Endothelial cell of umbilical vein (primary cell): ENCODE data around the gene LIMK2. TPM values are rescaled to one million over a fixed set of nuclear protein-coding genes. Genes with fewer than 3 reads are reported as not detected.

Source experiments
- BruUV-seq: library from RNA; stranded (reverse); fragments of 400-500 nt; replicated peaks from 2 replicates; lab custom pipeline; 2021; lab: Mats Ljungman, UMichigan
- CTCF ChIA-PET: fragments of 300-600, 350-600 bp; sonication (Branson Sonifier 250); formaldehyde crosslinking; loops from one replicate; lab custom pipeline; 2021; ENCODE audit warnings: antibody characterized with exemption, inconsistent platforms; lab: Charles Lee
- POLR2A ChIA-PET: fragments of 300-600, 350-600 bp; sonication (Branson Sonifier 250); formaldehyde crosslinking; loops from one replicate; lab custom pipeline; 2021; ENCODE audit warnings: antibody characterized with exemption, inconsistent platforms; lab: Charles Lee
- DNase-seq: peaks from one replicate; pipeline ENCODE4 v3.0.0-alpha.2; 2011; ENCODE audit warnings: low read depth, low spot score
- FAIRE-seq: peaks from 2 replicates; lab custom pipeline; 2011; peaks lifted over from hg19 to GRCh38; lab: Jason Lieb, UNC
- H2AFZ ChIP-seq: 2 replicates; pipeline ENCODE4 v1.6.0; 2012; ENCODE audit warnings: low read depth, low read length, control low read depth, inconsistent platforms
- H3K27ac ChIP-seq: 2 replicates; pipeline ENCODE4 v1.5.1; 2011; ENCODE audit warnings: low read depth, mild to moderate bottlenecking, control low read depth, low read length, moderate library complexity; ENCODE audit not compliant: insufficient read depth
- H3K27me3 ChIP-seq, 2 experiments: 2 replicates each; pipeline versions ENCODE4 v1.6.0 to v1.6.1; 2011; ENCODE audit warnings: low read length in 2 of 2, mixed read lengths in 1 of 2; ENCODE audit not compliant: control insufficient read depth in 2 of 2, insufficient read depth in 2 of 2
- H3K36me3 ChIP-seq, 2 experiments: 2 replicates in 1 of 2; 3 replicates in 1 of 2; pipeline ENCODE4 v1.5.1; 2011; ENCODE audit warnings: low read length in 2 of 2, mild to moderate bottlenecking in 1 of 2, moderate library complexity in 1 of 2; ENCODE audit not compliant: control insufficient read depth in 2 of 2, insufficient read depth in 2 of 2; ENCODE audit errors: extremely low read depth in 1 of 2
- H3K4me1 ChIP-seq: 3 replicates; pipeline ENCODE4 v1.5.1; 2011; ENCODE audit warnings: mild to moderate bottlenecking, low read length; ENCODE audit not compliant: control insufficient read depth, insufficient read depth; ENCODE audit errors: extremely low read depth
- H3K4me2 ChIP-seq: 2 replicates; pipeline ENCODE4 v1.6.1; 2011; ENCODE audit warnings: low read length, control low read depth, mixed read lengths; ENCODE audit not compliant: insufficient read depth
- H3K4me3 ChIP-seq, 3 experiments: fragments of 200-600 bp in 1 of 3; sonication (generic), shearing (Covaris generic) in 1 of 3; replicated peaks in 1 of 3; 2 replicates each; pipeline ENCODE4 v1.5.1; 2011 to 2016; ENCODE audit warnings: control low read depth in 3 of 3, low read length in 3 of 3, mild to moderate bottlenecking in 2 of 3, inconsistent platforms in 1 of 3, low read depth in 1 of 3, moderate library complexity in 1 of 3; ENCODE audit not compliant: insufficient read depth in 1 of 3
- H3K79me2 ChIP-seq: 2 replicates; pipeline ENCODE4 v1.6.0; 2012; ENCODE audit warnings: low read length, inconsistent platforms; ENCODE audit not compliant: control insufficient read depth, insufficient read depth
- H3K9ac ChIP-seq: replicated peaks from 2 replicates; pipeline ENCODE3; 2011; ENCODE audit warnings: low read length, control low read depth; ENCODE audit not compliant: insufficient read depth; ENCODE audit errors: extremely low read depth
- H3K9me1 ChIP-seq: replicated peaks from 3 replicates; pipeline ENCODE4 v1.6.0; 2011; ENCODE audit warnings: mild to moderate bottlenecking, low read length; ENCODE audit not compliant: control insufficient read depth, insufficient read depth; ENCODE audit errors: extremely low read depth
- H3K9me3 ChIP-seq: replicated peaks from 2 replicates; pipeline ENCODE4 v1.5.1; 2012; ENCODE audit warnings: low read length, inconsistent platforms; ENCODE audit not compliant: control insufficient read depth, insufficient read depth
- H4K20me1 ChIP-seq: replicated peaks from 2 replicates; pipeline ENCODE3; 2011; ENCODE audit warnings: mild to moderate bottlenecking, low read length; ENCODE audit not compliant: control insufficient read depth, insufficient read depth; ENCODE audit errors: extremely low read depth
- CTCF ChIP-seq, 2 donors: IDR thresholded peaks; 1 replicate in 1 of 2; 2 replicates in 1 of 2; pipeline ENCODE4 v1.5.1; 2011; ENCODE audit warnings: low read length in 2 of 2, mild to moderate bottlenecking in 2 of 2, moderate library complexity in 2 of 2, control low read depth in 1 of 2, inconsistent platforms in 1 of 2, low read depth in 1 of 2; ENCODE audit not compliant: insufficient read depth in 1 of 2; ENCODE audit errors: extremely low read depth in 1 of 2
- EZH2 ChIP-seq: IDR thresholded peaks from 2 replicates; pipeline ENCODE4 v1.6.1; 2012; ENCODE audit warnings: borderline replicate concordance, low read depth, mild to moderate bottlenecking, moderate library complexity, low read length, inconsistent platforms; ENCODE audit not compliant: severe bottlenecking
- FOS ChIP-seq: IDR thresholded peaks from 2 replicates; pipeline ENCODE4 v1.6.1; 2011; ENCODE audit warnings: mild to moderate bottlenecking, low read length, moderate library complexity, borderline replicate concordance; ENCODE audit not compliant: insufficient read depth
- GATA2 ChIP-seq: IDR thresholded peaks from 2 replicates; pipeline ENCODE4 v1.7.0; 2011; ENCODE audit warnings: low read depth, mild to moderate bottlenecking, moderate library complexity, mixed read lengths, low read length; ENCODE audit not compliant: insufficient read length, insufficient read depth
- JUN ChIP-seq: IDR thresholded peaks from 2 replicates; pipeline ENCODE4 v1.6.1; 2011; ENCODE audit warnings: borderline replicate concordance, low read depth; ENCODE audit not compliant: insufficient read length, insufficient read depth
- MAX ChIP-seq: IDR thresholded peaks from 2 replicates; pipeline ENCODE4 v1.6.1; 2011; ENCODE audit not compliant: insufficient read depth, insufficient read length
- MYC ChIP-seq: IDR thresholded peaks from one replicate; pipeline ENCODE4 v1.6.1; 2011; ENCODE audit warnings: mild to moderate bottlenecking, low read depth, low read length
- POLR2A ChIP-seq: IDR thresholded peaks from 2 replicates; pipeline ENCODE4 v1.6.1; 2012; ENCODE audit warnings: low read depth, mild to moderate bottlenecking, control low read depth, low read length
- POLR2AphosphoS5 ChIP-seq: IDR thresholded peaks from 2 replicates; pipeline ENCODE4 v1.6.1; 2012; ENCODE audit warnings: low read depth, mild to moderate bottlenecking, control low read depth, low read length, moderate library complexity; ENCODE audit not compliant: insufficient read depth
- dilution Hi-C: fragments of 300-500 bp; cut with MboI; formaldehyde crosslinking; loops from one replicate; pipeline ENCODE4 v1.15.0; 2019; ENCODE audit warnings: low sequenced_read_pairs; ENCODE audit not compliant: extremely low pct_ligation_motif_present
- intact Hi-C: fragments of 100-400 bp; cut with micrococcal nuclease; formaldehyde crosslinking; loops from one replicate; pipeline ENCODE4 v1.10.0; 2022
- polyA plus RNA-seq, 4 experiments: library from polyadenylated mRNA; depleted of rRNA in 3 of 4; stranded (reverse) in 3 of 4; unstranded in 1 of 4; fragments of >200 nt; gene quantifications; 2 replicates each; pipeline versions ENCODE4 v1.2.1 to v1.2.3, GENCODE V29; 2011 to 2012; ENCODE audit warnings: missing spikeins in 1 of 4
- total RNA-seq: library from RNA; stranded (reverse); gene quantifications from 2 replicates; pipeline ENCODE4 v1.2.3, GENCODE V29; 2021

Gene LIMK2
- total and polyA plus RNA-seq, 2 donors (not counting 3 experiments of a cell fraction or from before 2014, with no cell fraction given): 23.2 to 76.7 TPM

GRCh38 chr22:31269892-31270579, 57.9 kb downstream of the LIMK2 start:
- Histone ChIP-seq H3K27ac (no peak overlapping the region), H3K79me2 (no peaks in the 10 kb centered on the region), H3K9ac (no peak overlapping the region), H3K9me3 (no peaks in the 10 kb centered on the region), H3K4me1 (no peaks in the 10 kb centered on the region), H4K20me1 (no peaks in the 10 kb centered on the region), H3K4me2 (no peak overlapping the region), H3K4me3 (no peak overlapping the region), H3K36me3 (peaks cover 34 to 50% of the 10 kb centered on the region in 2 experiments), H2AFZ (no peak overlapping the region), H3K27me3 (no peaks in the 10 kb centered on the region), H3K9me1 (no peaks in the 10 kb centered on the region)
- BruUV-seq: no TSS peak
- dilution Hi-C loops (no loop called here), intact Hi-C loops (loop anchor here (5.0 kb wide), 1 partner anchor 73 kb away; no protein-coding TSS in a partner anchor)
- no peak for FAIRE-seq
- TF ChIP-seq MYC (no peak), CTCF (IDR thresholded peaks at IDR 0.05; ENCODE audit: extremely low read depth in 1 of 2, insufficient read depth in 1 of 2, low read depth in 1 of 2, low read length in 2 of 2) (no peak), EZH2 (no peak), MAX (no peak), POLR2AphosphoS5 (no peak), GATA2 (no peak), POLR2A (no peak), FOS (no peak), JUN (no peak)
- CTCF ChIA-PET: interaction anchor here (0.7 to 7.9 kb wide), 14 partner anchors 10 to 162 kb away, joined by 3 to 169 read pairs (median 8); partner anchors contain the start of genes LIMK2, PIK3IP1 and SELENOM
- POLR2A ChIA-PET: interaction anchor here (0.8 to 1.2 kb wide), 3 partner anchors 12 to 73 kb away, joined by 3 read pairs; no protein-coding TSS in a partner anchor
- no peak for DNase-seq
